AG08395 (cell line): ENCODE results near the gene LSAMP.

Source experiments
- DNase-seq: peaks from one replicate; pipeline ENCODE4 v3.0.0; 2012; ENCODE audit warnings: mixed read lengths, low spot score

Gene LSAMP

DNA sequence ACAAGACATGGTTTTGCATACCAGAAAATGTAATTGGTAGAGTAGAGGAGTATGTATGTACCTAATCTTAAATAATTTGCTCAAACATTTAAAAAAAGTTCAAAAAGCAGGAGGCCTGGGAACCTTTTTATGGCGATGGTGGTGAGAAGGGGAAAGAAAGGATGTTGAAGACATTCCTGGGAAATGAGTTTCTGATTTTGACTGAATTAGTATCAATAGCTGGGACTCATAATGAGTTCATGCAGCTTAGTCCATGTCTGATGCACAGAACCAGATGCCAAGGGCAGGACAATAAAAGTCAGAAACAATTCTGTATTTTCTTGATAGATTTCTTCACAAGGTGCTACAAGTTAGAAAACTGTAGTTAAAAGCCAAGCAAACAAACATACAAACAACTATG lies 426.6 kb downstream of the LSAMP start:
- peak; percentile 49 for DNase-seq

DNA sequence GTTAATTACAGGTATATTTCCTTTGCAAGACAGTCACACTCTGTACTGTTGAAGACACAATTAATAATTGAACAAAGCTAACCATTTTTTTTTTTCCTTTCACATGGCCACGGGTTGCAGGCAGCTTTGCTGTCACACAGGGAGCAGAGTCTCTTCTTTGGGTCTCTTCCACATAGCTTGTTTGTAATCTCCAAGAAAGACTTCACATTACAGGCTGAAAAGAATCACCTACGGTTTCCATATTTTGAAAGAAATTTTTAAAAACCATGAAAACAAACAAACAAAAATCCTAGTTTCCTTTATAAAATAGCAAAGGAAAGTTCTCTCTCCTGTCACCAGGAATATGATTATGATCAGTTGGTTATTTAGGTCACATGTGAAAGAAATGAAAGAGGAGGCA lies 429.4 kb downstream of the LSAMP start:
- no peak for DNase-seq

DNA sequence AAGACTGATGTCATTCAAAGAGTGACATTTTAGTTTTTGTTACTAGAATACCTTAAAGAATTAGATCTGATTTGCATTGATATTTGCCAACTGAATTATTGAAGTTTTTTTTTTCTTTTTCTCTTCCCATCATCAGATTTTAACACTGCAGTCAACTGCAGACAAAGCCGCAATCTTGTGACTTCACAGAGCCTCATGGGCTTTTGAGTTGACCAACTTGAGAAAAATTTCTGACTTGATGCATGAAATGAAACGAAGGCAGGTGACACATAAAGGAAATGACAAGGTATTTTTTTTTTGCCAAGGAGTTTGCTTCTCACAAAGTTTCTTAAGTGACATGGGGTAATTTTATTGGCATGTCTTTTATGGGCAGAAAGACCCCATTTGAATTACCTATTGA lies 438.3 kb downstream of the LSAMP start:
- no peak for DNase-seq

DNA sequence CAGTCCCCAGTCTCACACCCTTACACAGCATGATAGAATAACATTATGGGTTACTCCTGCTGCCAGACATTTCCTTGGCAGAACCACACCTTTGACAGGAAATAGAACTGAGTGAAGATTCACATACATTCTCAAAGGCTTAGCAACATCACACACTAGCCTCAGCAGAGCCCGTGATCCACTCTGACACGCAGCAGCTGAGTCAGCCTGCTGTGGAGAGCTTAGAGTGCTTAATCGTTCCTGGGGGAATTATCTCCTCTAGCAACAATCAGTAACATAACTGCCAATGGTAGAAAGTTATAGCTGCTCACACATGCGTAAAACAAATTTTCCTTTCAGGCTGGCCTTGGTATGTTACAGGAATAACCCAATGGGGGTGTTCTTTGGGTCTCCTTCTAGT lies 439.9 kb downstream of the LSAMP start:
- peak; percentile 95 for DNase-seq

DNA sequence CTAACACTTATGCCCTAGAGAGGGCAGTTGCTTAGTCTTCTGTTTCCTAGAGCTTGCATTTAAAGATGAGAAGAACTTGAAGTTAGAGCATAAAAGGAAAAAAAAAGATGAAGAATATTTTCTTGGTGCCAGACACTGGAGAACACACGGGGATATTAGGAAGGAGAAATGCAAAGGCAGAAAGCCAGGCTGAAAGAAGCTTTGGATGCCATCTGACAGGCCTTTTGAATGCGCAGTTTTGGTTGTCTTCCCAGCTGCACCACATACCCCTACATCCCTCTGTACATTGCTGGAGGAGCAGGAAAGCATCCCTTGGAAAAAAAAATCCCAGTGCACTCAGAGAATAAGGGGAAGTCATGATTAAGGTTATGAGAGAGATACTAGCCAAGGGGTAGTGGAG lies 443.1 kb downstream of the LSAMP start:
- DNase-seq, result no peak

DNA sequence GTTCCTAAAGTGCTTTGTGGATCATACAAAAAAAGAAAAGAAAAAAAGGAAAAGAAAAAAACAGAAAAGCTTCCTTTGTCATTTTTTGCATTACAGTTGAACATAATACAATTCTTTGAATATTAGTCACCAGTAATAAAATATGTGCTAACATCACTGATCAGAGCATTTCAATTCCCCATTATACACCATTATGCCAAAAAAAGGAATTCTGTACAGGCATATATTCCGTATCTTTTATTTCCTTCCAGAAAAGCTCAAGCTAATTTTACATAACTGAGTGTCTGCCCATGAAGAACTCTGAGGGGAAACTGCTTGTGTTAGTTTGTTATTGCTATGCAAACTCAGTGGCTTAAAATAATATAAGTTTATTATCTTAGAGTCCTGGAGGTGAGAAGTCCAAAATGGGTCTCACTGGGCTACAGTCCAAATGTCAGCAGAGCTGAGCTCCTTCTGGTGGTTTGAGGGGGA lies 444.1 kb downstream of the LSAMP start:
- peak; percentile 33 for DNase-seq

DNA sequence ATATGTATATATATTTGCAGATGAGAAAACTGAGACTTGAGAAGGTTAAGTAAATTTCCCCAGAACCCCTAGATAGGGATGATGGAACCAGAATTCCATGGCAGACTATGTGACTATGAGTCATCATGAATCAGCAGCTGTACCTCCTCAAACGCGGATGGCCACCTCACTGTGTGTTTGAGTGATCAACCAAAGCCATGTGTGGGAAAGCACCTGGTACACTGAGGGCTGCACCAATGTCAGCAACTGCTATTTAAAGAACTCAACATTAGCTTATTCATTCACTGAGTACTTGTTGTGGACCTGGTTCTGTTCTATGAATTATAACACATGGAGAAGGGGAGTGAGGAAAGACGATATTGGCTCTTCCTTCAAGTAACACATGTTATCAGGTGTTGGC lies 445.0 kb downstream of the LSAMP start:
- DNase-seq, result peak; percentile 75

DNA sequence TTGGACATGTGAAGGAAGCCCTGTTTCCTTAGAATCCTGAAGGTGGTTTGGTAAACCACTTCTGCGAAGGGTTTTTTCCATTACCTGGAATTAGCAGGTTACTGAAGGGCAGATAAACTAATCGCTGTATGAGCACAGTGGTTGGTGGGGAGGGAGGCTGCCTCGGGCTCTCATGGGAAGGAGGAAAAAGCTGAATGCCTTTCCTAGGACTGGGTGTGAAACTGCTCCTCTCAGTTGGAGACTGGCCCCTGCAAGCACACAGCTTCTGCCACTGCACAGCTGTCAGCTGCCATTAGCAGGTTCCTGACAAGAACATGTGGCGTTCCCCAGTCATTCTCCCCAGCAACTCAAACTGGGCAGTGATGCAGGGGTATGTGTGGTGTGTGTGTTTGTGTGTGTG lies 445.7 kb downstream of the LSAMP start:
- no peak for DNase-seq

DNA sequence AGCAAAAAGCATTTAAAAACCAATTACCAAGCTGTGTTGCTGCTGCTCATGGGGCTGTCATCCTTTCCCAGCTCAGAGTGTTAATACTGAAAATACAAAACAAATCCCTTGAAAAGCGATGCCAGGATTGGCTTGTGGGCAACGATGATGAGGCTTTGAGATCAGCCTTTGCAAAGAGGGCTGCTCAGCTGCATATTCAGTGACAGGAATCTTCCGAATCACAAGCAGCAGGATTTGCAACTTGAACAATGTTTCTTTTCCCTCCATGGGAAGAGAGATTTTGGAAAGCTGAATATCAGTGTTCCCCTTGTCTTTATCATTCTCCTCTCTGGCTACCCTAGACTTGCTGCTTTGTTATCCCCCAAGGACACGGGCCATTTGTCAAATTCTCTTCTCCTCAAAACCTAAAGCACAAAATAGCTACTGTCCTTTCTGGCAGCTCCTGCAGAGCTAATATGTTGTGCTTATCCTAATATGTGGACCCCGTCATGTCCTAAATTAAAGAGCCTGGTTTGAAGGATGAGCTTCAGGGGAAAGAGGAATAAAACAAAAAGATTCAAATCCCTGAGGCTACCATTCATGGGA lies 446.2 kb downstream of the LSAMP start:
- no peak for DNase-seq

DNA sequence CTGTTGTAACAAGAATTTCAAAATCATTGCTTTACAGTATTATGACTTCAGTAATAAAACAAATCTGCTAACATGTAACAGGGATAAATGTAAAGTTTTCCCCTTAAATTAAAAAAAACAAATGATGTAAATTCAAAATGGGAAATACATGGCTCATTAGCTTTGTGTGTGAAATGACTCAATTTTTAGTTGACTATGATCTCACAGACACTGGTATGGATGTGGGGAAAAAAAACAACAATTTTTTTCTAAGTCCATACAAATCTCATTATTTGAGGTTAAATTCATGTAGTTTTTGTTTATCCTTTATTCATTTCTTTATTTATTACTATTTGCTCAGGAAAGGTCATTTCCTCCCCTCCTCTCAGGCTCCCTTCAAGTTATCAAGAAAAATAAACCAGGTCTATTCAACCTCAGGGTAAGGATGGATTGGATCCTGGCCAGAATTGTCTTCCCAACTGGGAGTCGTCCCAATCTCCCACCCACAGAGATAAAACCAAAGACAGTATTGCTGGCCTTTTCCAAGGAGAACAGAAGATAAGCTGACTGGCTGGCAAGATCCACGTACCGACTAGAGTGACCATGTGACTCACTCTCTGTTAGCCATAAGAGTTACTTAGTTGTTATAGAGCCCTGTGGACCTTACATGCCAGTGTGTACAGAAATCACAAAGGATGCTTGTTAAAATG lies 448.7 kb downstream of the LSAMP start:
- no peak for DNase-seq

DNA sequence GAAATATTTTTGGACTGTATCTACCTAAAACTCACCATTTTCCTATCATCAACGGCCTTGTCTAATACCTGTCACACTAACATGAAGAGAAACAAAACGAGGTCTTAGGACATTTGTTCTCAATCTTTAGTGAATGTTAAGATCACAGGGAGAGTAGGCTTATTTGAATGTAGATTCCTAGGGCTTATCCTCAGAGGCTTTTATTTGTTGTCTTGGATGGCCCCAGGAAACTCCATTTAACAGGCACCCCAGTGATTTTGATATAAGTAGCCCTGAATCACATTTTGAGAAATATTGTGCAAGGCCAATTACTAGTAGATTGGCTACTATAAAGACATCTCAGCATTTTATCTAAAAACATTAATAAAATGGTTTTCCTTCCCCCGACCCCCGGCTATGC lies 454.6 kb downstream of the LSAMP start:
- DNase-seq, result no peak

DNA sequence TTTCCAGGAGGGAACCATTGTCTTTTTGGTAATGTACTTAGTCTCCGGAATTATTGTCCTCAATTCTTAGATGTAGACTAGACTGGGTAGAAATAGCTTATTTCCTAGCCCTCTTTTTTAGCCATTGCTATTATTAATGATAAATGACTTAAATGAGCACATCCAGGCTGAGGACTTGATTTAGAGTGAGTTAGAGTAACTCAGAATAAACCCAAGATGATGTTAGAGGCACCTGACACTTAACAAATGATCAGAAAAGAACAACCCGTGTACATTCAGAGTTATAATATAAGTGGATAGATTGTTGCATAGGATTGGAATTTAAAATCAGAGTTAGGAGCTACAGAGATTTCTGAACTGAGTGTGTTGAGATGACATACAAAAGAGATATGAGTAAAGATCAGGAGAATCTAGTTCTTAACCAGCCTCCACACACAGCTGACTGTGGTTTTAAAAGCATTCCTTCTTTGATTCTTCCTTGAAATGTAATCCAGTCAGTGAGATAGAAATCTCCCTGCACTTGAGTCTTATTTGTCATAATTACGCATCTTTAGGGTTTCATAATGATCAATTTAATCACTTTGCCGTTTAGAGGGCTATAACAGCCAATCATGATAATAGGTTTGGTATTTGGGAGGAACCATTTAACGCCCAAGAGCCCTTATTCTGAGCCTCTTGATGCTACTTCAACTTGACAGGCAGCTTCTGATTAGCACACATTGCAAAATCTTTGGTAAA lies 455.4 kb downstream of the LSAMP start:
- DNase-seq, result peak; percentile 61

DNA sequence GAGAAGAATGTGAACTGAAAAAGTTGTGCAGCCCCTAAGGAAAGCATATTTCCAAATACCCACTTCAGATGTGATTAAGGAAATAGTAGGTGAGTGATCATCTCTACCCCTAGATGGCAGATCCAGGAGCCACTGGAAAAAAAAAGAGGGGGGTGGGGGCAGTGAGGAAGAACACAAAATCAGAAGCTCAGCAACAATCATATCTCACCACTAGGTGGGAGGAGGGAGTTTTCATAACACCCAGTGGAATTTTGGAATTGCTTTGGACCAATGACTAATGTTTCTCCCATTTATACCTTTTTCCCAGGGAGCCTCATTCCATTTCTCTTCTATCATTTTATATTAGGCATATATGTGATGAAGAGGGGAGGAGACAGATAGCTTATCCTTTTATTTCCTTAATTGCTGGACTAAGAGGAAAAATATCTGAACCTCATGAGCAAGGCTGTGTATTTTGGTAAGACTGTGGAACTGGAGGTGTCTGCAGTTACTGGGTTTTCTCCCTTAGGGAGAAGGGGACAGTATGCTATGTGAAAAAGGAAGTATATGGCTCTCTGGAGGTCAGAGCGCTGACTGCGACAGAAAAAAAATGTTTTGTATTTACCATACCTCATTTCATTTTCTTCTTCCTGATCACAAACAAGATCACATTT lies 458.6 kb downstream of the LSAMP start:
- no peak for DNase-seq

DNA sequence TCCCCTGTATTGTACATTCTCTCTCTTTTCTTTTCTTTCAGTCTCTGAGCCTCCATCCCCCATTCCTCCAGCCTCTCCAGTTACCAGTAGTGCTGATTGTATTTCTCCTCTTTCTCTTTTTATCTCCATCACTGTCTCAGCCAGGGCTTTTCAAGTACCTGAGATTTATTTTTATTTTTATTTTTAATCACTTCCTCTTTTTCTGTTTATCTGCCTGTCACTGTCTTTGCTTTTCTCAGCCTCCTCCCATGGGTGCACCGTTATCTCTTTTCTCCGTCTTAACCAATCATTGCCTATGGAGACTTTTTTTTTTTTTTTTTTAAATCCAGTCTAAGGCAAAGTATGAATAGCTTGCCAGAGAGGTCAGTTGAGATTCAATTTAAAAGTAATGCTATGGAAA lies 462.7 kb downstream of the LSAMP start:
- no peak for DNase-seq

DNA sequence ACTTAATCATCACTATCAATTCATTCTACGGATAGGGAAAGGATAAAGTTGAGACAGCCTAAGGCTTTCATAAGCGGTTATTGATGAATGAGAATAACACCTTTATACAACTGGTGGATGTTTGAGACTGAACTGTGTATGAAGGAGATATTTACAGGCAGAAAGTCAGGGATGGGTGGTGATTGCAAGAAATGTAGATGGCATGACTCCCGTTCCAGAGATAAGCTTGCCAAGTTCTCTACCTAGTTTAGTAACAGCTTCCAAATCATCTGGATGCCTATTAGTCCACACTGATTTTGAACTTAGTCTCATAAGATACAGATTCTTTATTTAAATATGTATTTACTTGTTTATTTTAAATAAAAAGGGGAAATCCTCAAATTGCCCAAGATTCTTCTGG lies 463.2 kb downstream of the LSAMP start:
- no peak for DNase-seq

DNA sequence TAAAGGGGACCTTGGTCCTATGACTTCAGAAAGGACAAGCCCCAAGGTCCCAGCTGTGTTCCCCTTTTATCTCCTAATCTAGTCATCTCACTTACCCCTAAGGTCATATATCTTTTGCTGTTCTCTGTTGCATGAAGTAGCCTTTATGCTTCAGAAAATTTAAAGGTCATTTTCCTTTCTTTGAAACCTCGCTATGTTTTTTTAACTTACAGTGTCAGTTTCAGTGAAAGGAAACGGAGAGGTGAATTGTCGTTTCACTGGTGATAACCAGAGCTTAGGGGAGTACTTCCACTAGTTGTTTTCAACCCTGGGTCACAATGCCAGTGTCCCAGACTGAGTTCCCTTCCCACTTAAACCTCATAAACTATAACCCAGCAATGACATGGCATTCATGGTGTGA lies 464.6 kb downstream of the LSAMP start:
- DNase-seq, result no peak

DNA sequence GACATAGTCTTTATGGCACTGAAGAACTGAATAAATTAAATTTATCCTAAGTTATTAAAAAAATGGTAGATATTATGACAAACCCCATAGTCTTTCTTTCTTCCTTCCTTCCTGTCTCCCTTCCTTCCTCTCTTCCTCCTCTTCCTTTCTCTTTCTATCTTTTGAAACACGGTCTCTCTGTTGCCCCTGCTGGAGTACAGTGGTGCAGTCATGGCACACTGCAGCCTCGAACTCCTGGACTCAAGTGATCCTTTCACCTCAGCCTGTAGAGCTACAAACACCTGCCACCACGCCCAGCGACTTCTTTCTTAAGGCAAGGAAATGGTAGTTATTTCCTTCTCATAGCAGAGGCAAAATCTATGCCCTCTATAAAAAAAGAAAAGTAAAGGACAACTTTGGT lies 467.4 kb downstream of the LSAMP start:
- DNase-seq, result no peak

DNA sequence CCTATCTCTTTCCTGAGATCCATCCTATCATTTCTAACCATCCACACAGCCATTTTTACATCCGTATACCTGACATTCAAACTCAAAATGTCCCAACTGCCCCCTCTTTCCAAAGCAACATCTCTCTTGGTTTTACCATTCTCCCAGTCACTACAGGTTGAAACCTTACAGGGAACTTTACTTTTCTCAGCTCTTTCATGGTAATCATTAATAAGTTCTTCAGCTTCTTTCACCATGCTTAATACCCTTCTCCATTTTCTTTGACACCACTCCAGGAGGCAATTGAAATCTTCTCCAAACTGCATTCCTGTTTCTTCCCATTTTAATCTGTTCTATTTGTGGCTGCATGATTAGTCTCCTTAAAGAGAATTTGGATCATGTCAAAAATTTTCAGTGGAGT lies 469.5 kb downstream of the LSAMP start:
- no peak for DNase-seq

DNA sequence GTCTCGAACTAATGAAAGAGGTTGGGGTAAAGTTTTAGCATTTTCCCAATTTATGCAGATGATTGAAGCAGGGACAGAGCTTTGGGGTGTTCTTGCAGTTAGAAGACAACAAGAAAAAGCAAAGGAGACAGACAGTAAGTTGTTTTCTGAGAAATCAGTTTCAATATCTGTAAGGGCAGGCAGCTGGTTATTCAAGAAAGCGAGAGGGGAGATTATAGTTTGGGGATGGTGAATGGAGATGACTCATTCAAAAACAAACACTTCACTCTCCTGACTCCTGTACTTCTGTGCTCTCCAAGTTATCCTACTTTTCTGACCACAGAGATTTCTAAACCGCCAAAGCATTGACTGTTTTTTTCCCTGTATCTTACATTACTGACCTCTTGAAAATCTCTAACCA lies 469.9 kb downstream of the LSAMP start:
- DNase-seq, result peak; percentile 54

DNA sequence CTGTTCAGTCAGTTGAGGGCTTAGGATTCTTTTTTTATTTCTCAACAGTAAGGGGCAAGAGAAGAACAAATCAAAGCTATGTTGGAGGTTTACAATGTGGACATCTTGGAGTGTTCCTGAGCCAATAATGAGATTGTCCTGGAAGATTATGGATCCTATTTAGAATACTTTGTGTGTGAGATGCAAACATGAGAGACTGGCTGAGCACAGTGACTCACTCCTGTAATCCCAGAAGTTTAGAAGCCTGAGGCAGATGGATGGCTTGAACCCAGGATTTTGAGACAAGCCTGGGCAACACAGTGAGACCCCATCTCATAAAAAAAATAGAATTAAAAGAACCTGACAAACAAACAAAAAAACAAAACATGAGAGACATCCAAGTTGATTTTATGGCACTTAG lies 470.3 kb downstream of the LSAMP start:
- no peak for DNase-seq

DNA sequence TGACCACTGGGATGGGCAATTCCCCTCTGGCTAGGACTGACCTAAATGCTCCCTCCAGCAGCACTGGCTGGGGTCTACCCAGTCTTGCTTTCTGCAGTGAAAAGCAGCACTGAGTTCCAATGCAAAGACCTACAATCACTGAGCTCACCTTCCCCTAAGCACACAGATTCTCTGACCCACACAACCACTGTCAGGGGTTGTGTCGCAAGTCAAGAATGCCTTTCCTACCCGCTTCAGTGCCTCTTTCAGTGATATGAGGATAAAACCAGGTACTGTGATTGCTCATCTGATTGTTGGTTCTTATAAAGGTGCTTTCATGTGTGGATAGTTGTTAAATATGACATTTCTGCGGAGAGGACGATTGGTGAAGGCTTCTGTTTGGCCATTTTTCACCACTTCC lies 476.4 kb downstream of the LSAMP start:
- no peak for DNase-seq

DNA sequence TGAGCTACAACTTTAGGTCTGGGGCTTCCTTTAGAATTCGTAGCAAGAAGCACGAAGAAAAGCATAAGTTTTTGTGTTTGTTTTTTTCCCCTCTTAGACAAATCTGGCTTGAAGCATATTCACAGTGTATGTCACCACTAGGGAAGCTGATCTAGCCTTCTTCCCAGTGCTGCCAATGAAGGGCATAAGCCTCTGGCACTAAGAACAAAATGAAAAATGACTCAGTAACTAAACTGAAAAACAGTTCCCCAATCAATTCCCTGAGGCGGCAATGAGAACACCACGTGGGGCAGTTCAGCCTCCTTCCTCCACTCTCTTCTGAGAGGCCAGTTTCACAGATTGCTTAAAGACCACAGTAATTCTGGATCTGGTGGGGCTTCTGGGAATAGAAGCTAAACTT lies 483.9 kb downstream of the LSAMP start:
- peak; percentile 15 for DNase-seq

DNA sequence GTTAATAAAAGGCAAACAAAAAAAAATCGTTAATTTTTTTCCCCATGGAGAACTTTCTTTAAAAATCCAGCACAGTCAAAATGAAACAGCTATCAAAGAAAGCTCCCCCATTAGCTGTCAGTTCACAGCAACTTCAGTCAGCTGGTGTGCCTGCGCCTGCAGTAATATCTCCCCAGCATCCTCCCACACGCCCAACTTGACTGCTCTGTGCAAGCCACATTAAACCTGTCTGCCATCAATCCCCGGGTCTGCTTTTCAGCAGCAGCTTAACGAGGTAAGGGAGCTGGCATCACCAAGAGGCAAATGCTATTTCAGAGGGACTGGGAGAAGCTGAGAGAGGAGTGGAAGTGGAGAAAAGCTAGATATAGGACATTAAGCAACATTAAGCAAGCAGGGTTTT lies 484.5 kb downstream of the LSAMP start:
- DNase-seq, result no peak
